Neural cell (in vitro differentiated cells): Measurements from ENCODE around the gene TFDP1. TPM values are rescaled to one million over a fixed set of nuclear protein-coding genes. Genes with fewer than 3 reads are reported as not detected.

Source experiments
- H2AFZ ChIP-seq: fragments of 200-600, 300-800 bp; sonication (generic), shearing (Covaris generic); 2 replicates; pipeline ENCODE4 v1.6.0; 2014; ENCODE audit warnings: low read depth, mild to moderate bottlenecking, antibody characterized with exemption, low read length, moderate library complexity
- H3F3A ChIP-seq: fragments of 200-600 bp; shearing (Covaris generic); 2 replicates; pipeline ENCODE4 v1.6.1; 2016; ENCODE audit warnings: mild to moderate bottlenecking, moderate library complexity, mixed read lengths, antibody characterized with exemption, low read length; ENCODE audit not compliant: insufficient read depth, poor library complexity, severe bottlenecking
- H3K27ac ChIP-seq: fragments of 200-600, 300-800 bp; sonication (generic), shearing (Covaris generic); 2 replicates; pipeline ENCODE4 v1.5.1; 2014; ENCODE audit warnings: mild to moderate bottlenecking, low read length, moderate library complexity
- H3K27me3 ChIP-seq: fragments of 300-800, 200-600 bp; sonication (generic), shearing (Covaris generic); 2 replicates; pipeline ENCODE4 v1.6.0; 2014; ENCODE audit warnings: mild to moderate bottlenecking, low read depth, low read length, moderate library complexity; ENCODE audit not compliant: insufficient read depth
- H3K36me3 ChIP-seq: fragments of 300-800, 200-600 bp; sonication (generic), shearing (Covaris generic); 2 replicates; pipeline ENCODE4 v1.5.1; 2014; ENCODE audit warnings: mild to moderate bottlenecking, antibody characterized with exemption, low read length, moderate library complexity; ENCODE audit not compliant: insufficient read depth
- H3K4me2 ChIP-seq: fragments of 300-800, 200-600 bp; sonication (generic), shearing (Covaris generic); 2 replicates; pipeline ENCODE4 v1.6.0; 2014; ENCODE audit warnings: mild to moderate bottlenecking, low read length
- H3K4me3 ChIP-seq: fragments of 300-800, 200-600 bp; sonication (generic), shearing (Covaris generic); 2 replicates; pipeline ENCODE4 v1.5.1; 2014; ENCODE audit warnings: mild to moderate bottlenecking, low read length, moderate library complexity
- H3K79me2 ChIP-seq: fragments of 200-600 bp; shearing (Covaris generic); replicated peaks from 2 replicates; pipeline ENCODE4 v1.6.0; 2014; ENCODE audit warnings: mild to moderate bottlenecking, low read length, moderate library complexity; ENCODE audit not compliant: insufficient read depth
- H3K9ac ChIP-seq: fragments of 300-800, 200-600 bp; sonication (generic), shearing (Covaris generic); 2 replicates; pipeline ENCODE4 v1.6.1; 2016; ENCODE audit warnings: mild to moderate bottlenecking, low read length, mixed read lengths
- H3K9me2 ChIP-seq: fragments of 200-600 bp; shearing (Covaris generic); 2 replicates; pipeline ENCODE4 v1.6.1; 2016; ENCODE audit warnings: mild to moderate bottlenecking, low read length, mixed read lengths; ENCODE audit not compliant: insufficient read depth
- H3K9me3 ChIP-seq: fragments of 200-600, 300-800 bp; sonication (generic), shearing (Covaris generic); 2 replicates; pipeline ENCODE4 v1.6.1; 2016; ENCODE audit warnings: mild to moderate bottlenecking, mixed run types, low read length, moderate library complexity, mixed read lengths
- H4K20me1 ChIP-seq: fragments of 200-600 bp; shearing (Covaris generic); 2 replicates; pipeline ENCODE4 v1.6.1; 2016; ENCODE audit warnings: mild to moderate bottlenecking, mixed run types; ENCODE audit not compliant: insufficient read depth
- CTCF ChIP-seq: fragments of 450-650 bp; IDR thresholded peaks from 2 replicates; pipeline ENCODE4 v1.5.1; 2014; ENCODE audit warnings: antibody characterized with exemption, mild to moderate bottlenecking, moderate library complexity; ENCODE audit not compliant: poor library complexity, severe bottlenecking
- EP300 ChIP-seq: fragments of 450-650 bp; conservative IDR thresholded peaks from 2 replicates; pipeline ENCODE4 v1.6.1; 2014; ENCODE audit warnings: antibody characterized with exemption, mild to moderate bottlenecking, moderate library complexity; ENCODE audit not compliant: poor library complexity, severe bottlenecking
- EZH2 ChIP-seq: fragments of 200-600, 300-800 bp; shearing (Covaris generic), sonication (generic); IDR thresholded peaks from 2 replicates; pipeline ENCODE4 v1.6.1; 2014; ENCODE audit warnings: antibody characterized with exemption, low read length, borderline replicate concordance, mild to moderate bottlenecking; ENCODE audit not compliant: insufficient read depth, poor library complexity, severe bottlenecking
- MXI1 ChIP-seq: fragments of 450-650 bp; conservative IDR thresholded peaks from 2 replicates; pipeline ENCODE4 v1.6.1; 2014; ENCODE audit warnings: antibody characterized with exemption, mild to moderate bottlenecking; ENCODE audit not compliant: poor library complexity, severe bottlenecking
- POLR2AphosphoS5 ChIP-seq: IDR thresholded peaks from 2 replicates; pipeline ENCODE4 v1.6.1; 2012
- RAD21 ChIP-seq: fragments of 450-650 bp; conservative IDR thresholded peaks from 2 replicates; pipeline ENCODE4 v1.6.1; 2014; ENCODE audit warnings: antibody characterized with exemption, mild to moderate bottlenecking, moderate library complexity
- REST ChIP-seq: IDR thresholded peaks from 2 replicates; pipeline ENCODE4 v1.6.1; 2012; ENCODE audit warnings: borderline replicate concordance
- SMC3 ChIP-seq: fragments of 450-650 bp; conservative IDR thresholded peaks from 2 replicates; pipeline ENCODE4 v1.6.1; 2014; ENCODE audit warnings: antibody characterized with exemption, mild to moderate bottlenecking, moderate library complexity; ENCODE audit not compliant: poor library complexity
- TAF1 ChIP-seq: IDR thresholded peaks from 2 replicates; pipeline ENCODE4 v1.6.1; 2012; ENCODE audit warnings: low read depth
- polyA plus RNA-seq: library from polyadenylated mRNA; depleted of rRNA; stranded (reverse); fragments of >200 nt; gene quantifications from 2 replicates; pipeline ENCODE4 v1.2.3, GENCODE V29; 2014

The TFDP1 gene
- polyA plus RNA-seq, 1 donor from 2014 or later = 81.2 TPM

GRCh38 chr13:113564331-113565023 lies 20.1 kb upstream of the TFDP1 start:
- no peak for TF ChIP-seq SMC3
- no peak for TF ChIP-seq CTCF
- no peak for TF ChIP-seq POLR2AphosphoS5
- no peak for TF ChIP-seq EZH2
- no peak for TF ChIP-seq MXI1
- no peak overlapping the region for H3K4me2 ChIP-seq
- no peak overlapping the region for H2AFZ ChIP-seq
- no peaks in the 10 kb centered on the region for H3K9me2 ChIP-seq
- H3K79me2 ChIP-seq = no peaks in the 10 kb centered on the region
- no peak overlapping the region for H3K27ac ChIP-seq
- no peaks in the 10 kb centered on the region for H3K36me3 ChIP-seq
- no peaks in the 10 kb centered on the region for H3F3A ChIP-seq
- H3K9ac ChIP-seq = no peak overlapping the region
- no peaks in the 10 kb centered on the region for H4K20me1 ChIP-seq
- no peaks in the 10 kb centered on the region for H3K9me3 ChIP-seq
- H3K4me3 ChIP-seq = no peak overlapping the region
- H3K27me3 ChIP-seq = no peaks in the 10 kb centered on the region

GRCh38 chr13:113565526-113566226 lies 18.9 kb upstream of the TFDP1 start:
- H3K79me2 ChIP-seq = no peaks in the 10 kb centered on the region
- H2AFZ ChIP-seq = no peak overlapping the region
- no peaks in the 10 kb centered on the region for H3K36me3 ChIP-seq
- TF ChIP-seq MXI1 = no peak
- no peak for TF ChIP-seq EP300
- no peak for TF ChIP-seq CTCF
- no peak for TF ChIP-seq SMC3
- TF ChIP-seq EZH2 = no peak
- TF ChIP-seq RAD21 = no peak
- no peak for TF ChIP-seq POLR2AphosphoS5
- TF ChIP-seq TAF1 = no peak
- no peak for TF ChIP-seq REST
- no peaks in the 10 kb centered on the region for H3K9me2 ChIP-seq
- H3K27me3 ChIP-seq = no peaks in the 10 kb centered on the region
- no peak overlapping the region for H3K4me3 ChIP-seq
- H3K9ac ChIP-seq = no peak overlapping the region
- H4K20me1 ChIP-seq = no peaks in the 10 kb centered on the region
- H3K9me3 ChIP-seq = no peaks in the 10 kb centered on the region
- H3K4me2 ChIP-seq = no peak overlapping the region
- no peaks in the 10 kb centered on the region for H3F3A ChIP-seq
- H3K27ac ChIP-seq = no peak overlapping the region
